ENCODE data around the gene MUC20.

The MUC20 gene

GRCh38 chr3:195754141-195754540 lies 33.4 kb downstream of the MUC20 start:
- no peak overlapping the region for H3K4me3 ChIP-seq (replicated peaks; ENCODE audit: low read depth, low read length)
- TF ChIP-seq, protein P1, sequence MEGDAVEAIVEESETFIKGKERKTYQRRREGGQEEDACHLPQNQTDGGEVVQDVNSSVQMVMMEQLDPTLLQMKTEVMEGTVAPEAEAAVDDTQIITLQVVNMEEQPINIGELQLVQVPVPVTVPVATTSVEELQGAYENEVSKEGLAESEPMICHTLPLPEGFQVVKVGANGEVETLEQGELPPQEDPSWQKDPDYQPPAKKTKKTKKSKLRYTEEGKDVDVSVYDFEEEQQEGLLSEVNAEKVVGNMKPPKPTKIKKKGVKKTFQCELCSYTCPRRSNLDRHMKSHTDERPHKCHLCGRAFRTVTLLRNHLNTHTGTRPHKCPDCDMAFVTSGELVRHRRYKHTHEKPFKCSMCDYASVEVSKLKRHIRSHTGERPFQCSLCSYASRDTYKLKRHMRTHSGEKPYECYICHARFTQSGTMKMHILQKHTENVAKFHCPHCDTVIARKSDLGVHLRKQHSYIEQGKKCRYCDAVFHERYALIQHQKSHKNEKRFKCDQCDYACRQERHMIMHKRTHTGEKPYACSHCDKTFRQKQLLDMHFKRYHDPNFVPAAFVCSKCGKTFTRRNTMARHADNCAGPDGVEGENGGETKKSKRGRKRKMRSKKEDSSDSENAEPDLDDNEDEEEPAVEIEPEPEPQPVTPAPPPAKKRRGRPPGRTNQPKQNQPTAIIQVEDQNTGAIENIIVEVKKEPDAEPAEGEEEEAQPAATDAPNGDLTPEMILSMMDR (IDR thresholded peaks at IDR 0.05; ENCODE audit: low read depth, low read length, missing control alignments): no peak
- DNase-seq (ENCODE audit: extremely low read depth, low read depth): no peak

- TF ChIP-seq, protein P1 (IDR thresholded peaks at IDR 0.05; ENCODE audit: low read depth, low read length, missing control alignments): no peak
- no peak overlapping the region for H3K4me3 ChIP-seq (replicated peaks; ENCODE audit: low read depth, low read length)
- DNase-seq (ENCODE audit: extremely low read depth, low read depth): no peak
These were observed 34.1 kb downstream of the MUC20 start for GRCh38 chr3:195754906-195755305.

- TF ChIP-seq, protein P1 (IDR thresholded peaks at IDR 0.05; ENCODE audit: low read depth, low read length, missing control alignments): no peak
- DNase-seq (ENCODE audit: extremely low read depth, low read depth): no peak
- H3K4me3 ChIP-seq (replicated peaks; ENCODE audit: low read depth, low read length): no peak overlapping the region
These were observed 34.6 kb downstream of the MUC20 start for GRCh38 chr3:195755391-195755790.

DNA sequence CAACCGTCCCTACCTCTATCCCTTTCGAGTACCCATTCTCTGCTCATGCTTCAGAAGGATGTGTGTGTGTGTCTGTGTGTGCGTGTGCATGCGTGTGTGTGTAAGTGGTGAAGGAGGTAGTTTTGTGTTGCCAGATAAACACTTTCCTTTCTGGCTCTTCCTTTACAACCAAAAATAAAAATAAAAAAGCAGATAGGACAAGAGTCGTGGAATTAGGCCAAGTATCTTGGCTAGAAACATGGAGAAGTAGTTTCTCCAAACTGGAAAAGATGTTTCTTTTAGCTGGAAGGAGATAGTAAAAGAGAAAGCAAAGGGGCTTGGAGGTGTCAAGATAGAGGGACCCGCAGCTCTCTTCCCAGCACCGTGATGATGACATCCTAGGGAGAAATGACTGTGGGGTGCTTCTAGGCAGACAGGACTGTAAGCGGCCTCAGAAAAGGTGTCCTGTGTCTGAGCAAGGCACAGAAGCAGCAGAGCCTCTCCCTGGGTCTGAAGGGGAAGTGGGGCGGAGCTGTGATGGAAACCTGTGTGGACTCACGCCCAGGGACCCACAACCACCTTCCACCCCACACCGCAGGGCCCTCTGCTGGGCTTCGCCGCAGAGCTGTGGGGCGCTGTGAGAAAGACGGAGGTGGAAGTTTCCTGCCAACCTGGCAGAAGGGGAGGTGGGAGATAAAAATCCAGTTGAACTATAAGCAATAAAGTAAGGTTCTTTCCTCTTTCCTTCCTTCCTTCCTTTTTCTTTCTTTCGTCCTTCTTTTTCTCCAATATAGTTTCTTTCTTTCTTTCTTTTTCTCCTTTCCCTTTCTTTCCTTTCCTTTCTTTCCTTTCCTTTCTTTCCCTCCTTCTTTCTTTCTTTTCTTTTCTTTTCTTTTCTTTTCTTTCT lies 35.3 kb downstream of the MUC20 start:
- DNase-seq (ENCODE audit: extremely low read depth, low read depth): no peak
- TF ChIP-seq, protein P1 (IDR thresholded peaks at IDR 0.05; ENCODE audit: low read depth, low read length, missing control alignments): no peak
- H3K4me3 ChIP-seq (replicated peaks; ENCODE audit: low read depth, low read length): no peak overlapping the region

DNA sequence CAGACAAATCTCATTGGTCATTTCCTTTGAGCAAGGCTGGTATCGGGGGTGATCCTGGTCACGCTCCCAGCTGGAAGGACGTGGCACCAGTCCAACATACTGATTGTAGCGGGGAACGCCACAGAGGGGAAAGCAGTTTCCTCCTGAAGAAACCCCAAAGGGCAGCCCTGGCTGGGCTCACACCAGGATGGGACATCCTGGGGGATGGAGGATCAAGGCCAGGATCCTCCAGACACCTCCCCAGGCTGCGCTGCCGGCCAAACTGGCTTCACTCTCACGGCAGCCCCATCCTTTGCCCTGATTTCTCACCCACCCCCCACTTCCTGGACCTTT lies 36.6 kb downstream of the MUC20 start:
- no peak for DNase-seq (ENCODE audit: extremely low read depth, low read depth)
- no peak overlapping the region for H3K4me3 ChIP-seq (replicated peaks; ENCODE audit: low read depth, low read length)
- TF ChIP-seq, protein P1 (IDR thresholded peaks at IDR 0.05; ENCODE audit: low read depth, low read length, missing control alignments): no peak

DNA sequence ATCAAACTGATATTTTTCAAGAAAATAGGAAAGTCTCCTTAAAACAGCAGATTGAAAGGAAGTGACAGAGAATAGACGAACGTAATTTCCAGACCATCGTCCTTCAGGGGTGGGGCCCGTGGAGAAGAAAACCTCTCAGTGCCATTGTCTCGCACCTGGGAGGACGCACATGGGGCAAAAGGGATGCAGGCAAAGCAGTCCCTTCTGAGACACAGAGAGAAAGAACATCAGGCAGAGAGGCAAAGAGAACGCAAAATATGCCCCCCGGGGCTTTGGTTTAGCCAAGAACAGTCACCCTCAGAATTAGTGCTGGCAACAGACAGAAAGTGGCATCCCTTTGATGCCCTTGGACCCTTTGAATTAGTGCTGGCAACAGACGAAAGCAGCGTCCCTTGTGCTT lies 37.0 kb downstream of the MUC20 start:
- no peak for DNase-seq (ENCODE audit: extremely low read depth, low read depth)
- TF ChIP-seq, protein P1 (IDR thresholded peaks at IDR 0.05; ENCODE audit: low read depth, low read length, missing control alignments): no peak
- no peak overlapping the region for H3K4me3 ChIP-seq (replicated peaks; ENCODE audit: low read depth, low read length)

Measured in HFF-Myc (cell line).